ENCODE results near the gene CLEC4E.
A peak's percentile ranks its signal among the peaks of the same experiment; 100 is the strongest.
"Not testable (repeated sequence)": the region's sequence is repeated elsewhere in the genome, so short reads cannot be mapped to it uniquely, and the experiment has no call there.

The CLEC4E gene

DNA sequence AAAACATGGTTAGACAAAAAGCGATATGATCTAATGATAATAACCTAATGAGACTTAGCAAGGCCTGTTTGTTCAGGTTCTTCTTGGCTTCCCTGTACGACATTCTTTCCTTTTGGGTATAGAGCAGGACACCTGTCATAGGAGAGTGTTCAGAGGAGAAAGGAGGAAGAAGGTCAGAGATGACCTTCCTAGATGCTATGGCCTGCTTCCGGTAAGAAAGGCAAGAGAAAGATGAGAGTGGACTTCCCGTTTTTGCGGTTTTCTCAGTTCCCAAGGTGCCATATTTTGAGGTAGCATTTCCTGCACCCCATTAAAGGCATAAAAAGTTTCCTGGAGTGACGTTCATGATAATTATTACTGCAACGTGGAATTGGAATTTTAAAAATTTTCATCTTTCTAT is 8.7 kb downstream of the CLEC4E start:
- no peak for DNase-seq

DNA sequence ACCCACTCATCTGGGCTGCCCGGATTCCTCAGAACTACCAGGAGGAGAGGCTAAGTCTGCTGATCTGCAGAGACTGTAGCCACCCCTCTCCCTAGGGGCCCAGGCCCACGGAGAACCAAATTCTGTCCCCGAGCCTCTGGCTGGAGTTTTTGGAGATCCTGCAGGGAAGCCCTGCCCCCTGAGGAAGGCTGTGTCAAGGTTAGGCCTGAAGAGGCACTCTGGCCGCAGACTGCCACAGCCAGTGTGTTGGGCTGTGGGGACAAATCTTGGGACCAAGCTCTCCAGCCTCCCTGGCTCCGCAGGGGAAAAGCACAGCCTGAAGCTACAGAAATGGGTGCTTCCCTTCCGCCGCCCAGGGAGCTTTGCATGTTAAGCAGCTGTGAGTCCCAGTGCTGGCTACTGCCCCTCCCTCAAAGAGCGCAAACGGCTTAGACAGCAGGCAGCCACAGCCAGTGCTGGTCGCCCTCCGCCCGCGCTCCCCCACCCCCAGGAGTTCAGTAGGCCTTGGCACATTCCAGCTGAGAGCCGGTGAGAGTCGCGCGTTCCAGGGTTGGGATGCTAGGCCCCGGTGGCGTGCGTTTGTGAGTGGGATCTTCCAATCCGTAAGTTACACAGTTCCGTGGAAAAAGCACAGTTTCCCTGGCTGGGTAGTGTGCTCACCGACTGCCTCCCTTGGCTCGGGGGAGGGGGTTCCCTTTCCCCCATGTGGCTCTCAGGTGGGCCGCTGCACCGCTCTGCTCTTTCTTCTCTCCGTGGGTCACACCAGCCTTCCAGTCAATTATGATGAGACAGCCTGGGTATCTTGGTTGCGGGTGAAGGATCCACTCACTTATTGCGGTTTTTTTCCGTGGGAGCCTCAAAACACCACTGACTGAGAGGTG is 13.2 kb downstream of the CLEC4E start:
- no peak for DNase-seq

DNA sequence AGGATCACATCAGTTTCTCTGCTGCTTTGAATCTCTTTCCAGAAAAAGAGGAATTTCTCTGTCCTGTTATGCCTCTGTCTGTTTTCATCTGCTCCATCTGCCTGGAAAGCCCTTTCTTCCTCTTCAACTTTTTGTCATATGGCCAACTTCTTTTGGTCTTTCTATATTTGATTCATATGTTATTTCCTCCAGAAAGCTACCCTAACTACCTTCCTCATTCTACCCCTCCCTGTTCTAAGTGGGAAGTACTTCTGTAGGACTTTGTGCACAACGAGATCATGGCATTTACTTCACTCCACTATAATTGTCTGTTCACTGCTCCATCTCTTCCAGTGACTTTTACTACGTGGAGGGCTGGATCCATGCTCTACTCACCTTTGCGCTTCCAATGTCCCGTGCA is 21.5 kb downstream of the CLEC4E start:
- DNase-seq = no peak

DNA sequence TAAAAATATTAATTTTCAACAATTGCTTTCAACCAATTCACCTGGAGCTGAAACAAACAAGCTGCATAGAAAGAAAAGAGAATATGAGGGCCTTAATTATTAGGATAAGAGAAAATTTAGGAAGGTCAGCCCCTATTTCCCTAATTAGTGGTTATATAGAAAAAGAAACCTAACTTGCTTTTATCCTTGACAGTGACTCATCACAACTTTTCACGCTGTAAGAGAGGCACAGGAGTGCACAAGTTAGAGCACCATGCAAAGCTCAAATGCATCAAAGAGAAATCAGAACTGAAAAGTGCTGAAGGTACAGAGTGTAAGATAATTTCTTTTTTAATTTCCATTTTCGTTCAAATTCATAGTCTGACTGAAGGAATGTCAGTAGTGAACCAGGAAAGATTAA is 22.7 kb downstream of the CLEC4E start:
- DNase-seq = no peak

DNA sequence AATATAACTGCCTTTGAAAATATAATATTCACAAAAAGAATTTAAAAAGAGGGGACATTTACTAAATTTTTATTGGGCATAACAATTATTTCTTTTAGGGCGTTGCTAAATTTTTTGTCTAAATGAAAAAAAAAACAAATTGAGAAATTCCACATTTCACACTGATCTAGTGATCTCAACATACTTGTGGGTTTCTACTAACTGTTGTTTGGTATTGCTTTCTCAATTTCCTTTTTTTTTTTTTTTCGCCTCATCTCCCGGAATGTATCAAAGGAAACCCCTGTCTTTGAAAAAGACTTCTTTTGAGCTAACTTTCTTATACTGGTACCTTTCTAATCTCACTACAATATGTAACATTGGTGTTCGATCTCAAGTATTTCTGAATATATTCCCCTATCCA is 27.4 kb downstream of the CLEC4E start, which contains the start of gene CLEC4D:
Gene CLEC4D, plus strand, starts transcription at position 248 of the 400 bp plus-strand sequence. CDS start 230 bp downstream, outside the sequence.
- no peak for DNase-seq

DNA sequence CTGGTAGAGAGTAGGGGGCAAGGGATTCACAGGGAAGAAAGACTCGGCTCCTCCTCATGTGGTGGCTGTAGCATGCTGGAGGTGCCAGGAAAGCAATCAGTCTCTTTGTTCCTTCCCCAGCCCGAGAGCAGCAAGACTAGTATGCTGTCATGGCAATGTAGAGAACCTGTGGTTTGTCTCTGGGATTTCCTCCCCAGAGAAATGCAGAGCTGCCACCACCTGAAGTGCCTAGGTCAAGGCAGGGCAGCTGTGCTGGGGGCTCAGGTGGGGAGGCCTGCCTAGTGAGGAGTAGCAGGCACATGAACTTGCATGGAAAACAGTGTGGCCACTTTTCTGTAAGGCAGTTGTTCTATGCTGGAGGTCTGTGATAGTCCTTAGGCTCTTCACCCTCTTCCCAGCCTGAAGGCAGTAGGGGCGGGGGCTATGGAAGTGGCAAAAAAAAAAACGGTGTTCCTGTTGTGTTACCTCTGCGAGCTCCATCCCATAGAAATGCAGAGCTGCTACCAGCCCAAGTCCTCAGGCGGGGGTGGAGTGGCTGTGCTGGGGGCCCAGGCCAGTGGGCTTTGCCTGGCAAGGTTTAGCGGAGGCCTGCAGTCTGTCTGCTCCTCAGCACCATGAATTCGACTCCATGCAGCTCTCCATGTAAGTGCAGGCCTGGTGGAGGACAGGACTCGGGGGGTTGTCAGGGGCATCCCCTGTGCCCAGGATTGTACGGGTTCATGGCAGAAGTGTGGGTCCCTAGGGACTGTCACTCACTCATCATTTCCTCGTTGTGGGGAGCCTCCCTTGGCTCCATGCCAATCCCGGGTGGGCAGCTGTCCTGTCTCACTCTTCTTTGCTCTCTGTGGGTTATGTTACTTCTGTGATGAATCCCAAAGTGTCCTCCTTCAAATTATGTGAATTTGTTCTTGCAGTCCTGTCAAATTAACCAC is 31.5 kb downstream of the CLEC4E start:
- no peak for DNase-seq

DNA sequence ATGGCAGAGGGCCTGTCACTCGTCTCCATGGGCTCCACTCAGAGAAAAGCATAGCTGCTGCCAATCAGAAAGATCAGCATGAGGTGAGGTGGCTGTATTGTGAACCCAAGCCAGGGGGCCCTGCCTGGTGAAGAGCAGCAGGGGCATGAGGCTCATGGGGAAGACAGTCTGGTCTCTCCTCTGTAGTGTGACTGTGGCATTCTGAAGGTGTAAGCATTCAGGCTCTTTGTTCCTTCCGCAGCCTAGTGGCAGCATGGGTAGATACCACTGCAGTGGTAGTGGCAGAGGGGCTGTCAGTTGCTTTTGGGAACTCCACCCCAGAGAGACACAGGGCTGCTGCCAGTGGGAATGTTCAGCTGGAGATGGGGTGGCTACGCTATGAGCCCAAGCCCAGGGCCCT is 32.5 kb downstream of the CLEC4E start:
- no peak for DNase-seq

DNA sequence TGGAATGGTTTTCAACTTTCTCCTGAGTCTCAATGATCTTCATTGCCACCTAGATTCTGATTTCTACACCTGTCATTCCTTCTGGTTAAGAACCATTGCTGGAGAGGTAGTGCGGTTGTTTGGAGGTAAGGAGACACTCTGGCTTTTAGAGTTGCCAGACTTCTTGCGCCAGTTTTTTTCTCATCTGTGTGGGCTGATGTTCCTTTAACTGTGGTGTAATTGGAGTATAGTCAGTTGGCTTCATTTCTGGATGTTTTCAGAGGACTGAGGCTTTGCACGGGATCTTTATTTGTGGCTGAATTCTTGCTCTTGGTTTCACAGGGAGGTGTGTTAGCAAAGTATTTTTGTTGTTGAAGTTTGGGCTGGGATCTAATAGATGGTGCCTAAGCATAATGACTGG is 33.1 kb downstream of the CLEC4E start:
- DNase-seq = no peak

DNA sequence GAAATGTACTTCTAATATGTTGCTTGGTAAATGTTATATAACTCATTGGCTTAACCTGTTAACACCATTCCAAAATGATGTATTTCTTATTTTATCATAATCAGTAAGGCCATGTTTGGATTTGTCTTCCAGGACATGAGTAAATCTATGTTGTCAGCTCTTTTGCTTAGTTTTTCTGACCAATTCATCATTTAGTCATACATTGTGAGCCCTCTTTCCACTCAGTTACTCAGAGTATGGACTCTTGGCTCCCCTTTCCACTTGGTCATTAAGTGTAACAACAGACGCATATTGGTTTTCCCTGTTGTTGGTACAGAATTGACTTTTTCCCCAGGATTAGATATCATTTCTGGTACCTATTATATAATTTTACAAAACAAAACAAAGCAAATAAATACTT is 36.4 kb downstream of the CLEC4E start:
- DNase-seq = no peak

DNA sequence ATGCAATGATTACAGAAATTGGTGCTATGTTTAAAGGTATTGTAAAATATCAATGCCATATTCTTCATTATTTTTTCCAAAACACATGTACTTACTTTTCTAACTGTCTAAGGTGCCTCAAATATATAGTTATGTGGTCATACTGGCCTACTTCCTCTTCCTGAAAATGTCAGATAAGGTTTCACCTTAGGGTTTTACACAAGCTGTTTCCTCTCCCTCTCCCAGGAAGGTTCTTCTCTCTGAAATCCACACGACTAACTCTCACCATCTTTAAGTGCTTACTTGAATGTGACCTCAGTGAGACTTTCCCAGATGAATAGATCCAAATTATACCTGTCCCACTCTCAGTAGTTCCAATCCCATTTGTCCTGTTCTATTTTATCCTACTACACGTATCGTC is 39.0 kb downstream of the CLEC4E start:
- DNase-seq = no peak

DNA sequence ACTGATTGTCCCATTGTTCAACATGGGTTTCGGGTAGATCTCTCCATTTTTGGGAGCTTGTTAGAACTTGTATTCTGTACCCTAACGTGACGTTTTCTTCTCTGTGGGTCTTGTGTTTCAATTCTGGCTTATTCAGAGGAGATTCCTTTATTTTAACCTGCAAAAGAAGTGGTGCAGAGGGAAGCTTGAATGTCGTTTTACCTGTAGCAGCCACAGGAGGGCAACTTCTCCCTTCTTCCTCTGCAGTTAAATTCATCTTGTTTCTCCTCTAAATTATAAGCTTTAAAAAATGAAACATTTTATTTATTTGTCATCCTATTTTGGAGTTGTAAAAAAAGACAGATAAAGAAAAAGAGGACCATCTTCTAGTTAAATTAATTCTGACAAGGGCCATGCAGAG is 41.1 kb downstream of the CLEC4E start:
- DNase-seq = no peak

DNA sequence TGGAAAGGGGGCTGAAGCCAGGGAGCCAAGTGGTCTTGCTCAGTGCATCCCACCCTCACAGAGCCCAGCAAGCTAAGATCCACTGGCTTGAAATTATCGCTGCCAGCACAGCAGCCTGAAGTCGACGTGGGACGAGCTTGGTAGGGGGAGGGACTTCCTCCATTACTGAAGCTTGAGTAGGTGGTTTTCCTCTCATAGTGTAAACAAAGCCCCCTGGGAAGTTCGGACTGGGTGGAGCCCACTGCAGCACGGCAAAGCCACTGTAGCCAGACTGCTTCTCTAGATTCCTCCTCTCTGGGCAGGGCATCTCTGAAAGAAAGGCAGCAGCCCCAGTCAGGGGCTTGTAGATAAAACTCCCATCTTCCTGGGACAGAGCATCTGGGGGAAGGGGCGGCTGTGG is 44.6 kb downstream of the CLEC4E start:
- not testable (repeated sequence) for DNase-seq

DNA sequence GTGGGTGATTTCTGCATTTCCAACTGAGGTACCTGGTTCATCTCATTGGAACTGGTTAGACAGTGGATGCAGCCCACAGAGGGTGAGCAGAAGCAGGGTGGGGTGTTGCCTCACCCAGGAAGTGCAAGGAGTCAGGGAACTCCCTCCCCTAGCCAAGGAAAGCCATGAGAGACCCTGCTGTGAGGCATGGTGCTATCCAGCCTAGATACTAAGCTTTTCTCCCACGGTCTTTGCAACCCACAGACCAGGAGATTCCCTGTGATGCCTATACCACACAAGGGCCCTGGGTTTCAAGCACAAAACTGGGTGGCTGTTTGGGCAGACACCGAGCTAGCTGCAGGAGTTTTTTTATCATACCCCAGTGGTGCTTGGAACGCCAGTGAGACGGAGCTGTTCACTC is 45.0 kb downstream of the CLEC4E start:
- DNase-seq = not testable (repeated sequence)

DNA sequence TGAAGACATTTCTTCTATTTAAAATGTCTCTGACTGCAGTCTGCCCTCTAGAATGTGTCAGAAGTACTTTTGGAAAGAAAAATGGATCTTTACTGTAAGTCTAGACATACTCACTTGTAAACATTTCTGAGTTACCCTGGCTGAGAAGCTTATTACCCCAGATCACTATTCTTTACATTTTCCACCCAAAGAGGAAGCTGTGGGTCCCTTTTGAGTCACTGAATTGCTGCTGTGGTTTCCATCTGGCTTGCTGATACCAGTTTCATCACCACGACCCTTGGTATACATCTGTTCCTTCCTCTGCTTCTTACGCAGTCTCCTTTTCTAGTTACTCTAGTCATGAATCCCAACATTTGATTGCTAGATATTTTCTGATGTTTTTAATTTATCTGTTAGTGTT is 47.6 kb downstream of the CLEC4E start:
- DNase-seq = peak; percentile 86

DNA sequence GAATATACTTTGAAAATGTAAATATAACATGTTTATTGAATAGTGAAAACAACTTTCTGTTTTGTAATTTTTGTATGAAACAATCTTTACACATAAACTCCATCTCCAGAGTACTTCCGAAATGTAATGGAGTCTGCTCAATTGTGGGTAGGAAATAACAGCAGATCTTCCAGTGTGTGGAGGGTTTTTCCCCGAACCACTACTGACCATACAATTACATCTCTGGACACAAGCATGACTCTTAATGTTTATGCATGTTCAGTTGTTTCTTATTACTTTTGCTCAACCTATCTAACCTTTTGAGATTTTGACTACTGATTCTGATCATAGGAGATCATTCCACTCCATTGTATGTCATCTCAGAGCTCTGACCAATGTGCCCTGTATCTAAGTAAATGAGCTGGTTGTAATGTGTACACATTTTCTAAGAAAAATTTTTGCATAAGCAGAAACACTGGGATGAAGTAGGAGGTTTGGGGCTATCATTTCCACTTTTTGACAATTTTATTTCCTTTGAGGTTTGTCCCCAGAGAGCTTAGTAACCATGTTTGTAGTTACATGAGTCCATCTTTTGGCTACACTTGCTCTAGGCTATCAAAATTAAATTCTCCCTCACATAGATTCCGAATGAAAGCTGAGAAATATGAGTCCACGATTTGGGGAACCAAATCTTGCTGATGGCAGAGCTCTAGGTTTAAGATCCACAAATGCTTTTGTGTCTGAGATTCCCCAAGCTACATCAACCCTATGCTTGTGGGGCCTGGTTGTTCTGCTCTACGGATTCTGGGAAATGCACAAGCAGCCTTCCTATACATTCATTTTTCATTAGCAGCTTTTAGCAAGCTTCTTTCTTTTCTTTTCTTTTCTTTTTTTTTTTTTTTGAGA is 48.8 kb downstream of the CLEC4E start:
- no peak for DNase-seq
